Adrenal gland (tissue), 12 donors: ENCODE measurements around the gene ATXN10. TPM values are rescaled to one million over a fixed set of nuclear protein-coding genes. Genes with fewer than 3 reads are reported as not detected.

Experiments used
- DNase-seq, 7 donors: peaks; one replicate each; pipeline ENCODE4 v3.0.0-alpha.2; 2019 to 2020
- H3K27ac ChIP-seq, 5 donors: fragments of 200-600 bp; sonication (generic) in 4 of 5; 1 replicate in 3 of 5; 2 replicates in 2 of 5; pipeline versions ENCODE4 v1.5.1 to v1.8.0; 2016 to 2020; ENCODE audit warnings: mild to moderate bottlenecking in 1 of 5
- H3K27me3 ChIP-seq: fragments of 200-600 bp; 2 replicates; pipeline ENCODE4 v1.8.0; 2021
- H3K36me3 ChIP-seq, 2 donors: fragments of 200-600 bp; replicated peaks in 1 of 2; 1 replicate in 1 of 2; 2 replicates in 1 of 2; pipeline versions ENCODE4 v1.5.1 to v1.8.0; 2018 to 2022
- H3K4me1 ChIP-seq, 2 donors: fragments of 200-600 bp; replicated peaks in 1 of 2; 1 replicate in 1 of 2; 2 replicates in 1 of 2; pipeline versions ENCODE4 v1.5.1 to v1.8.0; 2018 to 2021
- H3K4me3 ChIP-seq, 4 donors: fragments of 200-600 bp; sonication (generic) in 3 of 4; one replicate each; pipeline ENCODE4 v1.5.1; 2016 to 2018
- H3K9me3 ChIP-seq, 3 donors: fragments of 200-600 bp; sonication (generic) in 1 of 3; replicated peaks in 1 of 3; 1 replicate in 2 of 3; 2 replicates in 1 of 3; pipeline versions ENCODE4 v1.5.1 to v1.8.0; 2016 to 2021
- CTCF ChIP-seq, 6 experiments: fragments of 450-650 bp in 4 of 6; fragments of 200-600 bp in 2 of 6; sonication (generic) in 1 of 6; IDR thresholded peaks; 1 replicate in 5 of 6; 2 replicates in 1 of 6; pipeline versions ENCODE4 v1.5.1 to v1.8.0; 2016 to 2021; ENCODE audit warnings: antibody characterized with exemption in 6 of 6, mild to moderate bottlenecking in 2 of 6, moderate library complexity in 1 of 6
- POLR2A ChIP-seq, 2 donors: fragments of 450-650 bp; IDR thresholded peaks; one replicate each; pipeline ENCODE4 v1.6.1; 2017; ENCODE audit warnings: antibody characterized with exemption in 2 of 2, mild to moderate bottlenecking in 2 of 2, moderate library complexity in 1 of 2
- WGBS, 4 donors: extraction: QIAGEN DNeasy Blood & Tissue Kit in 2 of 4; methylation state at CpG; one replicate each; pipeline versions ENCODE4 v1.1.5 to v1.1.7; 2013 to 2017; 5-methylcytosine and 5-hydroxymethylcytosine counted together
- intact Hi-C, 2 donors: fragments of 100-400 bp; cut with DNase I; formaldehyde crosslinking; loops; one replicate each; pipeline versions ENCODE4 v1.14.1 to v1.15.0; 2022 to 2023
- polyA plus RNA-seq, 3 donors: library from polyadenylated mRNA; stranded (reverse); fragments of 200-250 nt in 2 of 3; fragments of 350-450 nt in 1 of 3; fragmentation: Illumina TruSeq in 1 of 3; extraction: RNeasy Lipid Tissue Mini Kit (QIAGEN cat#74804) in 1 of 3; gene quantifications; one replicate each; pipeline ENCODE4 v1.2.3, GENCODE V29; 2013 to 2014
- total RNA-seq, 9 donors: library from RNA; depleted of rRNA in 4 of 9; stranded (reverse); fragments of >200 nt in 4 of 9; fragments of 120-200 nt in 1 of 9; fragmentation: NEBNext Ultra II Directional in 1 of 9; extraction: Animal tissue kit (Norgen Biotek cat#: 25700) in 1 of 9; gene quantifications; one replicate each; pipeline versions ENCODE4 v1.1.0 to v1.2.4, GENCODE V29; 2013 to 2023
- donor health status: healthy with polysubstance abuse.
- donor health status: Bipolar disorder and iron deficiency.
- donor health status: DM: yes; HTN: yes; CAD: no.
- donor health status: DM: no; HTN: no; CAD: no.
- donor health status: DM: no; HTN: no; CAD: no.
- donor health status: DM: yes; HTN: yes; CAD: no.

Gene ATXN10
- total and polyA plus RNA-seq, 12 donors = 21.2 to 306 (median 165) TPM

- TF ChIP-seq POLR2A (IDR thresholded peaks at IDR 0.05) (no peak), CTCF (IDR thresholded peaks at IDR 0.05) (no peak)
- 14 to 41% (median 26%) methylated on average over 10 to 22 of the region's 22 CpGs for WGBS, 4 donors
- H3K27me3 ChIP-seq = peaks cover 36% of the 10 kb centered on the region
- intact Hi-C loops = no loop called here
- H3K4me1 ChIP-seq = peaks cover 0 to 4% of the 10 kb centered on the region in 2 donors
- H3K36me3 ChIP-seq = no peaks in the 10 kb centered on the region
- DNase-seq = peak in 1 of 7 donors; percentile 5
- H3K4me3 ChIP-seq = no peak overlapping the region
- H3K9me3 ChIP-seq = no peaks in the 10 kb centered on the region
- H3K27ac ChIP-seq = no peak overlapping the region
Observed at GRCh38 chr22:45880091-45880715, 208.6 kb downstream of the ATXN10 start.

GRCh38 chr22:45880716-45881523 lies 209.3 kb downstream of the ATXN10 start:
- 13 to 28% (median 20%) methylated on average over 10 to 49 of the region's 49 CpGs for WGBS, 4 donors
- peak in 1 of 7 donors; percentile 4 for DNase-seq
- peaks cover 0 to 4% of the 10 kb centered on the region in 2 donors for H3K4me1 ChIP-seq

GRCh38 chr22:45881524-45881875 lies 209.9 kb downstream of the ATXN10 start:
- intact Hi-C loops = no loop called here
- peaks cover 0 to 4% of the 10 kb centered on the region in 2 donors for H3K4me1 ChIP-seq
- H3K27ac ChIP-seq = no peak overlapping the region
- H3K9me3 ChIP-seq = no peaks in the 10 kb centered on the region
- H3K36me3 ChIP-seq = no peaks in the 10 kb centered on the region
- no peak overlapping the region for H3K4me3 ChIP-seq
- WGBS, 4 donors = 67 to 83% (median 67%) methylated on average over 4 to 8 of the region's 8 CpGs
- peaks cover 36% of the 10 kb centered on the region for H3K27me3 ChIP-seq
- DNase-seq = peak in 1 of 7 donors; percentile 5
- TF ChIP-seq CTCF (IDR thresholded peaks at IDR 0.05) (no peak), POLR2A (IDR thresholded peaks at IDR 0.05) (no peak)

More at GRCh38 chr22:45880716-45881523, 209.3 kb downstream of the ATXN10 start:
- intact Hi-C loops = no loop called here
- H3K4me3 ChIP-seq = no peak overlapping the region
- H3K9me3 ChIP-seq = no peaks in the 10 kb centered on the region
- no peaks in the 10 kb centered on the region for H3K36me3 ChIP-seq
- no peak for TF ChIP-seq POLR2A (IDR thresholded peaks at IDR 0.05)
- no peak for TF ChIP-seq CTCF (IDR thresholded peaks at IDR 0.05)
- peaks cover 36% of the 10 kb centered on the region for H3K27me3 ChIP-seq
- H3K27ac ChIP-seq = no peak overlapping the region

- WGBS, 4 donors = 78 to 85% (median 82%) methylated on average over 17 to 32 of the region's 32 CpGs
- peak in 1 of 7 donors; percentile 3 for DNase-seq
- Histone ChIP-seq H3K4me3 (no peak overlapping the region), H3K27ac (no peak overlapping the region), H3K36me3 (no peaks in the 10 kb centered on the region), H3K4me1 (peaks cover 0 to 4% of the 10 kb centered on the region in 2 donors), H3K27me3 (peaks cover 36% of the 10 kb centered on the region), H3K9me3 (no peaks in the 10 kb centered on the region)
- no peak for TF ChIP-seq CTCF (IDR thresholded peaks at IDR 0.05)
- TF ChIP-seq POLR2A (IDR thresholded peaks at IDR 0.05) = no peak
- intact Hi-C loops = no loop called here
Observed at GRCh38 chr22:45882881-45883810, 211.5 kb downstream of the ATXN10 start.
